ENCODE results near the gene COQ10B. TPM values are rescaled to one million over a fixed set of nuclear protein-coding genes. Genes with fewer than 3 reads are reported as not detected.

Gene COQ10B
- total RNA-seq, 4 donors from 2014 or later, result 23.8 to 34.1 (median 28.5) TPM

- no peak for DNase-seq
- Histone ChIP-seq H3K9me3 (no peaks in the 10 kb centered on the region), H3K4me3 (no peak overlapping the region), H3K36me3 (no peaks in the 10 kb centered on the region), H3K27me3 (no peaks in the 10 kb centered on the region), H3K4me1 (peaks cover 0 to 5% of the 10 kb centered on the region in 2 donors), H3K27ac (no peak overlapping the region)
- intact Hi-C loops (cut with DNase I; ENCODE audit: low total_unique reads), result no loop called here
- TF ChIP-seq CTCF (IDR thresholded peaks at IDR 0.05) (no peak), POLR2A (IDR thresholded peaks at IDR 0.05) (no peak)
These were observed 60.6 kb downstream of the COQ10B start for GRCh38 chr2:197513915-197514314.

- intact Hi-C loops (cut with DNase I; ENCODE audit: low total_unique reads), result no loop called here
- TF ChIP-seq CTCF (IDR thresholded peaks at IDR 0.05), result no peak
- TF ChIP-seq POLR2A (IDR thresholded peaks at IDR 0.05), result no peak
- H3K4me3 ChIP-seq, result peak overlapping the region in 1 of 2 donors; percentile 80
- H3K36me3 ChIP-seq, result no peaks in the 10 kb centered on the region
- H3K27ac ChIP-seq, result peak overlapping the region; percentile 83 to 97
- H3K9me3 ChIP-seq, result no peaks in the 10 kb centered on the region
- no peaks in the 10 kb centered on the region for H3K27me3 ChIP-seq
- DNase-seq, result no peak
- H3K4me1 ChIP-seq, result peaks cover 0 to 5% of the 10 kb centered on the region in 2 donors
These were observed 61.4 kb downstream of the COQ10B start for GRCh38 chr2:197514754-197515153.

- no peaks in the 10 kb centered on the region for H3K36me3 ChIP-seq
- DNase-seq, result no peak
- no peak for TF ChIP-seq CTCF (IDR thresholded peaks at IDR 0.05)
- TF ChIP-seq POLR2A (IDR thresholded peaks at IDR 0.05), result no peak
- peaks cover 0 to 5% of the 10 kb centered on the region in 2 donors for H3K4me1 ChIP-seq
- no peaks in the 10 kb centered on the region for H3K27me3 ChIP-seq
- intact Hi-C loops (cut with DNase I; ENCODE audit: low total_unique reads), result no loop called here
- H3K27ac ChIP-seq, result peak overlapping the region; percentile 83 to 97
- peak overlapping the region; percentile 65 to 80 for H3K4me3 ChIP-seq
- no peaks in the 10 kb centered on the region for H3K9me3 ChIP-seq
These were observed 62.0 kb downstream of the COQ10B start for GRCh38 chr2:197515315-197515738.

- Histone ChIP-seq H3K27ac (peak within 1 kb of the TSS; percentile 83 to 97), H3K27me3 (no peaks in the 10 kb centered on the region), H3K4me1 (peaks cover 0 to 5% of the 10 kb centered on the region in 2 donors)
These were observed 62.5 kb downstream of the COQ10B start, which contains the start of gene MOB4 for GRCh38 chr2:197515739-197516392. Gene MOB4 (plus strand): TSS chr2:197516066. CDS start chr2:197516087, 21 bp downstream.

More at GRCh38 chr2:197515739-197516392, 62.5 kb downstream of the COQ10B start, which contains the start of gene MOB4:
- DNase-seq, result peak; percentile 92 to 95
- peak; percentile 88 to 93 for TF ChIP-seq POLR2A (IDR thresholded peaks at IDR 0.05)
- TF ChIP-seq CTCF (IDR thresholded peaks at IDR 0.05), result peak in 1 of 4 experiments; percentile 27
- Histone ChIP-seq H3K36me3 (no peaks in the 10 kb centered on the region), H3K4me3 (peak within 1 kb of the TSS; percentile 65 to 80), H3K9me3 (no peaks in the 10 kb centered on the region)
- intact Hi-C loops (cut with DNase I; ENCODE audit: low total_unique reads), result no loop called here
